Measurements from ENCODE around the gene ACOX2. TPM values are rescaled to one million over a fixed set of nuclear protein-coding genes. Genes with fewer than 3 reads are reported as not detected.
A peak's percentile ranks its signal among the peaks of the same experiment; 100 is the strongest.
"Not testable (repeated sequence)": the region's sequence is repeated elsewhere in the genome, so short reads cannot be mapped to it uniquely, and the experiment has no call there.

The ACOX2 gene
- total RNA-seq, 1 donor from 2014 or later = 17.1 TPM

GRCh38 chr3:58535531-58536500 is 1.2 kb downstream of the ACOX2 start:
- peak; percentile 24 for DNase-seq (ENCODE audit: low spot score)

- DNase-seq (ENCODE audit: low spot score) = no peak
Observed at GRCh38 chr3:58534592-58535494, 2.1 kb downstream of the ACOX2 start.

GRCh38 chr3:58532794-58533220 is 4.2 kb downstream of the ACOX2 start:
- DNase-seq (ENCODE audit: low spot score) = peak; percentile 78

- no peak for DNase-seq (ENCODE audit: low spot score)
Observed at GRCh38 chr3:58531956-58532355, 5.0 kb downstream of the ACOX2 start.

- DNase-seq (ENCODE audit: low spot score) = no peak
Observed at GRCh38 chr3:58531555-58531954, 5.4 kb downstream of the ACOX2 start.

GRCh38 chr3:58530354-58530865 is 6.6 kb downstream of the ACOX2 start:
- no peak for DNase-seq (ENCODE audit: low spot score)

GRCh38 chr3:58529516-58530353 is 7.3 kb downstream of the ACOX2 start:
- DNase-seq (ENCODE audit: low spot score) = no peak

- peak; percentile 27 for DNase-seq (ENCODE audit: low spot score)
Observed at GRCh38 chr3:58528629-58529028, 8.4 kb downstream of the ACOX2 start.

GRCh38 chr3:58527440-58527839 is 9.6 kb downstream of the ACOX2 start:
- not testable (repeated sequence) for DNase-seq (ENCODE audit: low spot score)

GRCh38 chr3:58526515-58526957 is 10.5 kb downstream of the ACOX2 start:
- DNase-seq (ENCODE audit: low spot score) = peak; percentile 73

GRCh38 chr3:58524326-58524888 is 12.6 kb downstream of the ACOX2 start:
- no peak for DNase-seq (ENCODE audit: low spot score)

- no peak for DNase-seq (ENCODE audit: low spot score)
Observed at GRCh38 chr3:58522759-58523425, 14.1 kb downstream of the ACOX2 start.

GRCh38 chr3:58521917-58522631 is 14.9 kb downstream of the ACOX2 start:
- no peak for DNase-seq (ENCODE audit: low spot score)

GRCh38 chr3:58521336-58521670 is 15.7 kb downstream of the ACOX2 start:
- no peak for DNase-seq (ENCODE audit: low spot score)

GRCh38 chr3:58520403-58521335 is 16.3 kb downstream of the ACOX2 start:
- DNase-seq (ENCODE audit: low spot score) = no peak

GRCh38 chr3:58519668-58520402 is 17.2 kb downstream of the ACOX2 start:
- no peak for DNase-seq (ENCODE audit: low spot score)

GRCh38 chr3:58518291-58518789 is 18.6 kb downstream of the ACOX2 start:
- DNase-seq (ENCODE audit: low spot score) = peak; percentile 77

Measured in umbilical cord (tissue), 2 donors.